HepG2 (cell line): ENCODE measurements around the gene NDE1. TPM values are rescaled to one million over a fixed set of nuclear protein-coding genes. Genes with fewer than 3 reads are reported as not detected.

Experiments
- ELF4 ChIP-seq: sonication (generic); formaldehyde crosslinking; IDR thresholded peaks from 2 replicates; pipeline ENCODE4 v1.5.0; 2020; ENCODE audit warnings: missing genetic modification reagents, mild to moderate bottlenecking, moderate library complexity, borderline replicate concordance
- GTF2F1 ChIP-seq: fragments of 150-350 bp; IDR thresholded peaks from 2 replicates; pipeline ENCODE4 v1.6.1; 2014; ENCODE audit warnings: low read length
- HCFC1 ChIP-seq: fragments of 150-350 bp; IDR thresholded peaks from 2 replicates; pipeline ENCODE4 v1.6.1; 2014; ENCODE audit warnings: low read depth, low read length
- HMG20B ChIP-seq: conservative IDR thresholded peaks from 2 replicates; pipeline ENCODE4 v1.6.1; 2016; ENCODE audit warnings: missing genetic modification reagents, missing compliant biosample characterization
- MEIS2 ChIP-seq: sonication (generic); formaldehyde crosslinking; IDR thresholded peaks from 2 replicates; pipeline ENCODE4 v1.9.0; 2021; ENCODE audit warnings: mild to moderate bottlenecking, missing genetic modification reagents
- PHF5A ChIP-seq: IDR thresholded peaks from one replicate; pipeline ENCODE4 v1.6.1; 2018; ENCODE audit warnings: low read depth, missing genetic modification reagents; ENCODE audit not compliant: unreplicated experiment
- RCOR2 ChIP-seq: IDR thresholded peaks from 2 replicates; pipeline ENCODE4 v1.6.1; 2016; ENCODE audit warnings: missing biosample characterization, missing genetic modification reagents
- SMAD3 ChIP-seq: sonication (generic); formaldehyde crosslinking; IDR thresholded peaks from 2 replicates; pipeline ENCODE4 v1.4.0; 2020; ENCODE audit warnings: missing genetic modification reagents
- SOX13 ChIP-seq, 3 experiments: fragments of 450-650 bp in 1 of 3; sonication (generic) in 1 of 3; formaldehyde crosslinking in 1 of 3; IDR thresholded peaks in 2 of 3; conservative IDR thresholded peaks in 1 of 3; 2 replicates each; pipeline versions ENCODE4 v1.5.0 to v1.6.1; 2016 to 2020; ENCODE audit warnings: antibody characterized with exemption in 1 of 3, mild to moderate bottlenecking in 1 of 3, missing compliant biosample characterization in 1 of 3, missing genetic modification reagents in 1 of 3, moderate library complexity in 1 of 3
- ZNF234 ChIP-seq: sonication (generic); formaldehyde crosslinking; conservative IDR thresholded peaks from 2 replicates; pipeline ENCODE4 v1.5.1; 2020; ENCODE audit warnings: mild to moderate bottlenecking, missing genetic modification reagents
- ZNF280B ChIP-seq: sonication (generic); formaldehyde crosslinking; IDR thresholded peaks from 2 replicates; pipeline ENCODE4 v1.5.0; 2020; ENCODE audit warnings: missing genetic modification reagents, mild to moderate bottlenecking, borderline replicate concordance
- ZNF720 ChIP-seq: sonication (generic); formaldehyde crosslinking; IDR thresholded peaks from 2 replicates; pipeline ENCODE4 v1.4.0; 2020; ENCODE audit warnings: missing genetic modification reagents
- ZSCAN29 ChIP-seq: sonication (generic); formaldehyde crosslinking; conservative IDR thresholded peaks from 2 replicates; pipeline ENCODE4 v1.4.0; 2020; ENCODE audit warnings: mild to moderate bottlenecking, missing genetic modification reagents
- polyA plus RNA-seq, 8 experiments: library from polyadenylated mRNA; depleted of rRNA in 3 of 8; stranded (reverse) in 7 of 8; unstranded in 1 of 8; fragments of >200 nt; fragmentation: Illumina TruSeq in 4 of 8; extraction: Trizol in 4 of 8; gene quantifications; 2 replicates each; pipeline versions ENCODE4 v1.2.1 to v1.2.3, GENCODE V29; 2011 to 2016; ENCODE audit warnings: low read depth in 4 of 8, missing spikeins in 1 of 8, mixed read lengths in 1 of 8; ENCODE audit not compliant: insufficient read depth in 1 of 8
- total RNA-seq, 5 experiments: library from RNA; depleted of rRNA; stranded (reverse); fragments of >200 nt; fragmentation: Illumina TruSeq; extraction: Trizol; gene quantifications; 2 replicates each; pipeline ENCODE4 v1.2.3, GENCODE V29; 2016; ENCODE audit warnings: low read depth in 1 of 5
- TF ChIP-seq, protein P1 (sequence below): fragments of 450-650 bp; IDR thresholded peaks from 2 replicates; pipeline ENCODE4 v1.6.1; 2017
- TF ChIP-seq, protein P2 (sequence below): IDR thresholded peaks from 2 replicates; pipeline ENCODE4 v1.4.0; 2020; ENCODE audit warnings: mild to moderate bottlenecking, missing genetic modification reagents

Gene NDE1
- total and polyA plus RNA-seq, 2 of the 13 experiments (the other 11 are each of a cell fraction or from before 2014, with no cell fraction given), result 40.9 to 72.5 TPM

- peak; percentile 74; the same call in 1 of the 2 replicates for TF ChIP-seq ZNF720 (CRISPR knock-in tag)
- peak; percentile 77; the same call in 1 of the 2 replicates for TF ChIP-seq ZSCAN29 (CRISPR knock-in tag)
- TF ChIP-seq MEIS2 (CRISPR knock-in tag), result peak; percentile 99
- peak; percentile 99 for TF ChIP-seq PHF5A (CRISPR knock-in tag)
- TF ChIP-seq HCFC1, result no peak
- no peak for TF ChIP-seq ZNF234 (CRISPR knock-in tag)
- TF ChIP-seq, protein P1, sequence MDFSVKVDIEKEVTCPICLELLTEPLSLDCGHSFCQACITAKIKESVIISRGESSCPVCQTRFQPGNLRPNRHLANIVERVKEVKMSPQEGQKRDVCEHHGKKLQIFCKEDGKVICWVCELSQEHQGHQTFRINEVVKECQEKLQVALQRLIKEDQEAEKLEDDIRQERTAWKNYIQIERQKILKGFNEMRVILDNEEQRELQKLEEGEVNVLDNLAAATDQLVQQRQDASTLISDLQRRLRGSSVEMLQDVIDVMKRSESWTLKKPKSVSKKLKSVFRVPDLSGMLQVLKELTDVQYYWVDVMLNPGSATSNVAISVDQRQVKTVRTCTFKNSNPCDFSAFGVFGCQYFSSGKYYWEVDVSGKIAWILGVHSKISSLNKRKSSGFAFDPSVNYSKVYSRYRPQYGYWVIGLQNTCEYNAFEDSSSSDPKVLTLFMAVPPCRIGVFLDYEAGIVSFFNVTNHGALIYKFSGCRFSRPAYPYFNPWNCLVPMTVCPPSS, result no peak
- TF ChIP-seq RCOR2 (CRISPR knock-in tag), result peak; percentile 100
- TF ChIP-seq SOX13 (IDR thresholded peaks at IDR 0.05), result peak; percentile 92
- peak in 1 of 2 experiments; percentile 99; a peak in 2 of 4 replicates for TF ChIP-seq SOX13 (CRISPR knock-in tag; conservative IDR thresholded peaks at IDR 0.05 in 1 of 2, IDR thresholded peaks at IDR 0.05 in 1 of 2)
- peak; percentile 92 for TF ChIP-seq ELF4 (CRISPR knock-in tag)
- TF ChIP-seq, protein P2, sequence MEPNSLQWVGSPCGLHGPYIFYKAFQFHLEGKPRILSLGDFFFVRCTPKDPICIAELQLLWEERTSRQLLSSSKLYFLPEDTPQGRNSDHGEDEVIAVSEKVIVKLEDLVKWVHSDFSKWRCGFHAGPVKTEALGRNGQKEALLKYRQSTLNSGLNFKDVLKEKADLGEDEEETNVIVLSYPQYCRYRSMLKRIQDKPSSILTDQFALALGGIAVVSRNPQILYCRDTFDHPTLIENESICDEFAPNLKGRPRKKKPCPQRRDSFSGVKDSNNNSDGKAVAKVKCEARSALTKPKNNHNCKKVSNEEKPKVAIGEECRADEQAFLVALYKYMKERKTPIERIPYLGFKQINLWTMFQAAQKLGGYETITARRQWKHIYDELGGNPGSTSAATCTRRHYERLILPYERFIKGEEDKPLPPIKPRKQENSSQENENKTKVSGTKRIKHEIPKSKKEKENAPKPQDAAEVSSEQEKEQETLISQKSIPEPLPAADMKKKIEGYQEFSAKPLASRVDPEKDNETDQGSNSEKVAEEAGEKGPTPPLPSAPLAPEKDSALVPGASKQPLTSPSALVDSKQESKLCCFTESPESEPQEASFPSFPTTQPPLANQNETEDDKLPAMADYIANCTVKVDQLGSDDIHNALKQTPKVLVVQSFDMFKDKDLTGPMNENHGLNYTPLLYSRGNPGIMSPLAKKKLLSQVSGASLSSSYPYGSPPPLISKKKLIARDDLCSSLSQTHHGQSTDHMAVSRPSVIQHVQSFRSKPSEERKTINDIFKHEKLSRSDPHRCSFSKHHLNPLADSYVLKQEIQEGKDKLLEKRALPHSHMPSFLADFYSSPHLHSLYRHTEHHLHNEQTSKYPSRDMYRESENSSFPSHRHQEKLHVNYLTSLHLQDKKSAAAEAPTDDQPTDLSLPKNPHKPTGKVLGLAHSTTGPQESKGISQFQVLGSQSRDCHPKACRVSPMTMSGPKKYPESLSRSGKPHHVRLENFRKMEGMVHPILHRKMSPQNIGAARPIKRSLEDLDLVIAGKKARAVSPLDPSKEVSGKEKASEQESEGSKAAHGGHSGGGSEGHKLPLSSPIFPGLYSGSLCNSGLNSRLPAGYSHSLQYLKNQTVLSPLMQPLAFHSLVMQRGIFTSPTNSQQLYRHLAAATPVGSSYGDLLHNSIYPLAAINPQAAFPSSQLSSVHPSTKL (CRISPR knock-in tag), result peak; percentile 100
- TF ChIP-seq HMG20B, result peak; percentile 92
- TF ChIP-seq ZNF280B, result no peak
- no peak for TF ChIP-seq GTF2F1
- peak; percentile 99 for TF ChIP-seq SMAD3
Observed at GRCh38 chr16:15672514-15673167, 22.6 kb downstream of the NDE1 start (continued).
